ENCODE measurements around the gene NAA80.

GRCh38 chr3:50331364-50331907 lies 32.2 kb upstream of the NAA80 start:
- TF ChIP-seq, protein P1, sequence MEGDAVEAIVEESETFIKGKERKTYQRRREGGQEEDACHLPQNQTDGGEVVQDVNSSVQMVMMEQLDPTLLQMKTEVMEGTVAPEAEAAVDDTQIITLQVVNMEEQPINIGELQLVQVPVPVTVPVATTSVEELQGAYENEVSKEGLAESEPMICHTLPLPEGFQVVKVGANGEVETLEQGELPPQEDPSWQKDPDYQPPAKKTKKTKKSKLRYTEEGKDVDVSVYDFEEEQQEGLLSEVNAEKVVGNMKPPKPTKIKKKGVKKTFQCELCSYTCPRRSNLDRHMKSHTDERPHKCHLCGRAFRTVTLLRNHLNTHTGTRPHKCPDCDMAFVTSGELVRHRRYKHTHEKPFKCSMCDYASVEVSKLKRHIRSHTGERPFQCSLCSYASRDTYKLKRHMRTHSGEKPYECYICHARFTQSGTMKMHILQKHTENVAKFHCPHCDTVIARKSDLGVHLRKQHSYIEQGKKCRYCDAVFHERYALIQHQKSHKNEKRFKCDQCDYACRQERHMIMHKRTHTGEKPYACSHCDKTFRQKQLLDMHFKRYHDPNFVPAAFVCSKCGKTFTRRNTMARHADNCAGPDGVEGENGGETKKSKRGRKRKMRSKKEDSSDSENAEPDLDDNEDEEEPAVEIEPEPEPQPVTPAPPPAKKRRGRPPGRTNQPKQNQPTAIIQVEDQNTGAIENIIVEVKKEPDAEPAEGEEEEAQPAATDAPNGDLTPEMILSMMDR (IDR thresholded peaks at IDR 0.05; ENCODE audit: poor library complexity, severe bottlenecking), result no peak
- no peak for TF ChIP-seq RAD21 (conservative IDR thresholded peaks at IDR 0.05)
- TF ChIP-seq EZH2 (IDR thresholded peaks at IDR 0.05; ENCODE audit: borderline replicate concordance, insufficient read depth, low read length, poor library complexity, severe bottlenecking), result no peak
- no peak for TF ChIP-seq TAF1 (IDR thresholded peaks at IDR 0.05; ENCODE audit: low read depth)
- TF ChIP-seq MXI1 (conservative IDR thresholded peaks at IDR 0.05; ENCODE audit: poor library complexity, severe bottlenecking), result no peak
- TF ChIP-seq POLR2AphosphoS5 (IDR thresholded peaks at IDR 0.05), result no peak
- no peak for TF ChIP-seq EP300 (conservative IDR thresholded peaks at IDR 0.05; ENCODE audit: poor library complexity, severe bottlenecking)
- no peak for TF ChIP-seq SMC3 (conservative IDR thresholded peaks at IDR 0.05; ENCODE audit: poor library complexity)
- no peak for TF ChIP-seq REST (IDR thresholded peaks at IDR 0.05; ENCODE audit: borderline replicate concordance)

Data from neural cell (in vitro differentiated cells).